Testis (tissue), 2 donors: Measurements from ENCODE around the gene SLC22A23.

Experiments used
- CTCF ChIP-seq, 3 experiments: fragments of 450-650 bp in 2 of 3; fragments of 200-600 bp in 1 of 3; sonication (generic) in 1 of 3; IDR thresholded peaks; one replicate each; pipeline ENCODE4 v1.5.1; 2016 to 2019; ENCODE audit warnings: antibody characterized with exemption in 3 of 3, mild to moderate bottlenecking in 2 of 3, moderate library complexity in 1 of 3
- POLR2A ChIP-seq: fragments of 450-650 bp; IDR thresholded peaks from one replicate; pipeline ENCODE4 v1.6.1; 2017; ENCODE audit warnings: antibody characterized with exemption, mild to moderate bottlenecking, moderate library complexity

DNA sequence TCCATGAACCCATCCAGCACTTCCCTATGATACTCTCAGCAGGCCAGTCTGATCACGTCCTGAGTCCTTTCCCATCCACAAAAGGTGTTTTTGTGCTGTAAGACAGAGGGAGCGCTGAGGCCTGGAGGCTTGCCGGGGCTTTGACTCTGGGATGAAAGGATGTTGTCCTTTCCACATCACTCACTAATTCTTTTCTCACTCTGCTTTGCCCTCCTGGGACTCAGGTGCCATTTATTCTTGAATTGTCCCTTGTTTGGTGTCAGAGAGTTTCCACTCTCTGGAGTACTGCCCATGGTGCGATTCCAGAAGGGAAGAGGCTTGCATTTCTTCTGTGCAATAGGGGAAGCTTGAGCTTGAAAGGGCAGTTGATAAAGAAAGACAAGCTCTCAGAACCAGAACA lies 214.1 kb downstream of the SLC22A23 start:
- TF ChIP-seq POLR2A (no peak), CTCF (IDR thresholded peaks at IDR 0.05) (no peak)
